Esophagus (tissue), 2 donors: ENCODE results near the gene MRC1. TPM values are rescaled to one million over a fixed set of nuclear protein-coding genes. Genes with fewer than 3 reads are reported as not detected.

Experiments
- H3K27ac ChIP-seq, 2 donors: one replicate each; pipeline ENCODE4 v1.5.1; 2013; ENCODE audit warnings: low read depth in 2 of 2, mild to moderate bottlenecking in 2 of 2, inconsistent platforms in 1 of 2, low read length in 1 of 2, moderate library complexity in 1 of 2
- H3K27me3 ChIP-seq, 2 donors: one replicate each; pipeline ENCODE4 v1.6.1; 2013; ENCODE audit warnings: low read length in 2 of 2, control low read depth in 1 of 2, mild to moderate bottlenecking in 1 of 2; ENCODE audit not compliant: insufficient read depth in 2 of 2, control insufficient read depth in 1 of 2
- H3K36me3 ChIP-seq, 2 donors: one replicate each; pipeline ENCODE4 v1.6.1; 2013; ENCODE audit warnings: low read length in 1 of 2; ENCODE audit not compliant: control insufficient read depth in 2 of 2, insufficient read depth in 2 of 2
- H3K4me1 ChIP-seq, 2 donors: one replicate each; pipeline ENCODE4 v1.6.1; 2013; ENCODE audit warnings: low read length in 1 of 2; ENCODE audit not compliant: control insufficient read depth in 2 of 2, insufficient read depth in 2 of 2
- H3K4me3 ChIP-seq, 2 donors: one replicate each; pipeline ENCODE4 v1.5.1; 2013; ENCODE audit warnings: low read length in 2 of 2, mild to moderate bottlenecking in 2 of 2, low read depth in 1 of 2, moderate library complexity in 1 of 2
- H3K9me3 ChIP-seq, 2 donors: one replicate each; pipeline ENCODE4 v1.6.1; 2013; ENCODE audit warnings: mild to moderate bottlenecking in 2 of 2, low read depth in 1 of 2, low read length in 1 of 2, moderate library complexity in 1 of 2; ENCODE audit not compliant: control insufficient read depth in 2 of 2, insufficient read depth in 1 of 2
- WGBS, 2 donors: extraction: QIAGEN DNeasy Blood & Tissue Kit; methylation state at CpG; one replicate each; pipeline ENCODE4 v1.1.7; 2013; 5-methylcytosine and 5-hydroxymethylcytosine counted together
- polyA plus RNA-seq, 2 donors: library from polyadenylated mRNA; stranded (reverse); fragments of 200-250 nt; gene quantifications; one replicate each; pipeline ENCODE4 v1.2.3, GENCODE V29; 2013
- donor health status: healthy with polysubstance abuse.
- donor health status: Bipolar disorder and iron deficiency.

Gene MRC1
- polyA plus RNA-seq, 2 donors = 0.90 to 1.0 TPM

DNA sequence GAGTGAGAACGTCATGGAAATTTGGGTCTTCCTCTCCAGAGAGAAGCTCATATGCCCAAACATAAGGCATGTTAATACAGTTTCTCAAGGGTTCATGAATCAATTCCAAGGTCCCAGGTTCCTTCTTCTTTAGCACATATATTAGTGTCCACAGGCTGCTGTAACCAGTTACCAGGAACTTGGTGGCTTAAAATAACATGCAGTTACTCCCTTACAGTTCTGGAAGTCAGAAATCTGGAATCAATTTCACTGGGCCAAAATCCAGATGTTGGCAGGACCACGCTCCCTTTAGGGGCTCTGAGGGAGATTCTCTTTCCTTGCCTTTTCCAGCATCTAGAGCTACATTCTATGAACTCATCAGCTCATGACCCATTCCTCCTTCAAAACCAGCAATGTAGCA, 64.8 kb downstream of the MRC1 start:
- no peaks in the 10 kb centered on the region for H3K4me1 ChIP-seq
- H3K27ac ChIP-seq = no peak overlapping the region
- no peaks in the 10 kb centered on the region for H3K27me3 ChIP-seq
- H3K9me3 ChIP-seq = no peaks in the 10 kb centered on the region
- H3K36me3 ChIP-seq = no peaks in the 10 kb centered on the region
- H3K4me3 ChIP-seq = no peak overlapping the region
- 71 to 80% methylated on average over 2 of the region's 2 CpGs for whole genome bisulfite sequencing, 2 donors

GRCh38 chr10:17877121-17877520, 68.0 kb downstream of the MRC1 start:
- Histone ChIP-seq H3K27ac (no peak overlapping the region), H3K4me1 (no peaks in the 10 kb centered on the region), H3K36me3 (no peaks in the 10 kb centered on the region), H3K27me3 (no peaks in the 10 kb centered on the region), H3K4me3 (no peak overlapping the region), H3K9me3 (no peaks in the 10 kb centered on the region)

GRCh38 chr10:17878896-17879295, 69.7 kb downstream of the MRC1 start:
- H3K4me3 ChIP-seq = no peak overlapping the region
- 75 to 80% methylated on average over 5 of the region's 5 CpGs for WGBS, 2 donors
- H3K27ac ChIP-seq = no peak overlapping the region

GRCh38 chr10:17880601-17881000, 71.5 kb downstream of the MRC1 start:
- H3K27ac ChIP-seq = no peak overlapping the region
- H3K9me3 ChIP-seq = peaks cover 0 to 6% of the 10 kb centered on the region in 2 donors
- no peaks in the 10 kb centered on the region for H3K36me3 ChIP-seq
- no peaks in the 10 kb centered on the region for H3K27me3 ChIP-seq
- H3K4me1 ChIP-seq = no peaks in the 10 kb centered on the region
- WGBS, 2 donors = 85 to 87% methylated on average over 3 of the region's 3 CpGs
- no peak overlapping the region for H3K4me3 ChIP-seq

More at GRCh38 chr10:17878896-17879295, 69.7 kb downstream of the MRC1 start:
- H3K9me3 ChIP-seq = peaks cover 0 to 4% of the 10 kb centered on the region in 2 donors
- H3K36me3 ChIP-seq = no peaks in the 10 kb centered on the region
- H3K4me1 ChIP-seq = no peaks in the 10 kb centered on the region
- no peaks in the 10 kb centered on the region for H3K27me3 ChIP-seq

DNA sequence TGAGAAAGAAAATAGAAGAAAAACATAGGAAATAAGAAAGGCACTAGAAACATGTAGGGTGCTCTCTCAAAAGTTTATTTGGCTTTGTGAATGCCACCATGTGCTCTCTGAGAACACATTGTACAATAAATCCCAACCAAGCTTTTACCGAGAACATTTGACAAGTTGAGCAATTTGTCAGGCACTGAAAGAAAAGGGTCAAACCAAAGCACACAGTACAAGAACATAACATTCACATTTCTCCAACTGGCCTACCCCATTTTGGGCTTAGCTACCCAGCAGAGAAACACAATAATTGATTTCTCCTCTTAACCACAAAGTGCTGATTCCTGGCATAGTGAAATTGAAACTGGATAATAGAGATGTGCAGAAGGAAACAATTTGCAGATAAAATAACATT, 73.4 kb downstream of the MRC1 start:
- H3K36me3 ChIP-seq = no peaks in the 10 kb centered on the region
- no peak overlapping the region for H3K4me3 ChIP-seq
- no peaks in the 10 kb centered on the region for H3K4me1 ChIP-seq
- H3K9me3 ChIP-seq = peaks cover 0 to 6% of the 10 kb centered on the region in 2 donors
- no peaks in the 10 kb centered on the region for H3K27me3 ChIP-seq
- WGBS, 2 donors = 30% methylated on average over 1 of the region's 1 CpG
- peak overlapping the region in 1 of 2 donors; percentile 12 for H3K27ac ChIP-seq

DNA sequence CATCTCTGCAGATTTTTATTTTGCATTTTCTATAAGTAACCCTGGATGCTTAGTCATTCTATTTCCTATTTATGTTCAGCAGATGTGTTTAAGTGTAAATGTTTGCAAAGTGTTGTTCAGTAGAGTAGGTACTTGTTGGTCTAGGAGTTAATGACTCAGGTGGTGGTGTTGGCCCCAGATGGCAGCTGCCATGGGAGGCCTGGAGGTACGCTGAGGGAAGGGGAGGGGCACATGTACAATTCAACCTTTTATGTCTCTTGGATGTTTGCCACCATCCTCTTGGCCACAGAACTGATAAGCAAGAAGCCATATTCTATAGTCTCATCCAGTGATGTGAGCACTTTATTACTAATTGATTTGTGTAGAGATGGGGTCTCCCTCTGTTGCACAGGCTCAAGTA, 74.5 kb downstream of the MRC1 start:
- H3K4me1 ChIP-seq = no peaks in the 10 kb centered on the region
- no peaks in the 10 kb centered on the region for H3K27me3 ChIP-seq
- 41 to 67% methylated on average over 1 of the region's 1 CpG for WGBS, 2 donors
- no peak overlapping the region for H3K27ac ChIP-seq
- no peak overlapping the region for H3K4me3 ChIP-seq
- H3K9me3 ChIP-seq = peaks cover 0 to 6% of the 10 kb centered on the region in 2 donors
- H3K36me3 ChIP-seq = no peaks in the 10 kb centered on the region

- Histone ChIP-seq H3K27ac (no peak overlapping the region), H3K27me3 (no peaks in the 10 kb centered on the region), H3K36me3 (no peaks in the 10 kb centered on the region), H3K4me3 (no peak overlapping the region), H3K4me1 (no peaks in the 10 kb centered on the region), H3K9me3 (peaks cover 0 to 6% of the 10 kb centered on the region in 2 donors)
Measured at GRCh38 chr10:17888189-17888588, 79.0 kb downstream of the MRC1 start.

GRCh38 chr10:17891435-17891834, 82.3 kb downstream of the MRC1 start:
- H3K27ac ChIP-seq = no peak overlapping the region
- no peaks in the 10 kb centered on the region for H3K36me3 ChIP-seq
- 75 to 78% methylated on average over 9 of the region's 9 CpGs for WGBS, 2 donors
- H3K27me3 ChIP-seq = no peaks in the 10 kb centered on the region
- no peaks in the 10 kb centered on the region for H3K4me1 ChIP-seq
- H3K9me3 ChIP-seq = no peaks in the 10 kb centered on the region
- no peak overlapping the region for H3K4me3 ChIP-seq

GRCh38 chr10:17904564-17904963, 95.4 kb downstream of the MRC1 start:
- no peak overlapping the region for H3K27ac ChIP-seq
- no peak overlapping the region for H3K4me3 ChIP-seq
- H3K36me3 ChIP-seq = no peaks in the 10 kb centered on the region
- 71 to 75% methylated on average over 2 of the region's 2 CpGs for WGBS, 2 donors
- H3K9me3 ChIP-seq = no peaks in the 10 kb centered on the region
- H3K4me1 ChIP-seq = no peaks in the 10 kb centered on the region
- no peaks in the 10 kb centered on the region for H3K27me3 ChIP-seq

DNA sequence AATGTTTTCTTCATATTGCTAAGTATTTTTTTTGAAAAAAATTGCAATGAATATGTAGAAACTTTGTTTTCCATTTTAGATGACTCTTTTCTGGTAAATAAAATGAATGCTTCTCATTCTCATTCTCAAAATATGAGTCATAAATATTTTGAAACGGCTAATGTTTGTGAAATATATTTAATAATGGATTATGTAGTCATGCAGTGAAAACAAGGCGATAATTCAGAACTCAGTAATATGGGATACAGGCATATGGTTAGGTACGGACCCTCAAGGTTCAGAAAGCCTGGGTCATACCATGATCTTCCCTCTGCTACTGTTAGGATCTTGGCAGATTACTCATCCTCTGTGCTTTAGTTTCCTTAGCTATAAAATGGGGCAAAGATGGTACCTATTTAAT, 96.3 kb downstream of the MRC1 start:
- Histone ChIP-seq H3K4me3 (no peak overlapping the region), H3K27ac (no peak overlapping the region)

More for the DNA sequence above, 96.3 kb downstream of the MRC1 start:
- Histone ChIP-seq H3K4me1 (no peaks in the 10 kb centered on the region), H3K9me3 (no peaks in the 10 kb centered on the region), H3K36me3 (no peaks in the 10 kb centered on the region), H3K27me3 (no peaks in the 10 kb centered on the region)
- WGBS, 2 donors = 61 to 67% methylated on average over 3 of the region's 3 CpGs
